IPS-NIHi7 (cell line): Measurements from ENCODE around the gene CLMN.
A peak's percentile ranks its signal among the peaks of the same experiment; 100 is the strongest.

Experiments used
- DNase-seq: peaks from one replicate; pipeline ENCODE4 v3.0.0; 2012; ENCODE audit warnings: mixed read lengths; ENCODE audit errors: extremely low spot score

Gene CLMN, protein sequence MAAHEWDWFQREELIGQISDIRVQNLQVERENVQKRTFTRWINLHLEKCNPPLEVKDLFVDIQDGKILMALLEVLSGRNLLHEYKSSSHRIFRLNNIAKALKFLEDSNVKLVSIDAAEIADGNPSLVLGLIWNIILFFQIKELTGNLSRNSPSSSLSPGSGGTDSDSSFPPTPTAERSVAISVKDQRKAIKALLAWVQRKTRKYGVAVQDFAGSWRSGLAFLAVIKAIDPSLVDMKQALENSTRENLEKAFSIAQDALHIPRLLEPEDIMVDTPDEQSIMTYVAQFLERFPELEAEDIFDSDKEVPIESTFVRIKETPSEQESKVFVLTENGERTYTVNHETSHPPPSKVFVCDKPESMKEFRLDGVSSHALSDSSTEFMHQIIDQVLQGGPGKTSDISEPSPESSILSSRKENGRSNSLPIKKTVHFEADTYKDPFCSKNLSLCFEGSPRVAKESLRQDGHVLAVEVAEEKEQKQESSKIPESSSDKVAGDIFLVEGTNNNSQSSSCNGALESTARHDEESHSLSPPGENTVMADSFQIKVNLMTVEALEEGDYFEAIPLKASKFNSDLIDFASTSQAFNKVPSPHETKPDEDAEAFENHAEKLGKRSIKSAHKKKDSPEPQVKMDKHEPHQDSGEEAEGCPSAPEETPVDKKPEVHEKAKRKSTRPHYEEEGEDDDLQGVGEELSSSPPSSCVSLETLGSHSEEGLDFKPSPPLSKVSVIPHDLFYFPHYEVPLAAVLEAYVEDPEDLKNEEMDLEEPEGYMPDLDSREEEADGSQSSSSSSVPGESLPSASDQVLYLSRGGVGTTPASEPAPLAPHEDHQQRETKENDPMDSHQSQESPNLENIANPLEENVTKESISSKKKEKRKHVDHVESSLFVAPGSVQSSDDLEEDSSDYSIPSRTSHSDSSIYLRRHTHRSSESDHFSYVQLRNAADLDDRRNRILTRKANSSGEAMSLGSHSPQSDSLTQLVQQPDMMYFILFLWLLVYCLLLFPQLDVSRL

GRCh38 chr14:95319312-95320077 is at the start of gene CLMN:
Gene CLMN (minus strand): TSS chr14:95319908. CDS start chr14:95319792, 116 bp downstream.
- DNase-seq = peak; percentile 84

DNA sequence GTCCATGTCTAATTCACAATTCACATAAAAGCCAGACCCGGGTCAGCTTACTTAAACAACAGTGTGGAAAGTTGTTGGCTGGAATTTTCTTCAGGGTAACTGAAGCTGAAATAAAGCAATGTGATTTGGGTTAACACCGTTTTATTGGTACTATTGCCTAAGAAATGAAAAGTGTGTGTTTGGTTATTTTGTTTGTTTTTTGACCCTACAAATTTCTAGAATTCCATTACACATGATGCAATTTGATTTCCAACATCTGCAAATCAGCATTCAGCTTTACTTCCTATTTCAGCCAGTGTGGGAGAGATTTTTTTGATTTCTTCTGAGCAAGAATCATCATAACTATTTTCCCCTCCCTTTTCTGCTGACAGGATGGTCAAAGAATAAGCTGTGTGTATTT is 45.7 kb upstream of the CLMN start:
- DNase-seq = no peak

DNA sequence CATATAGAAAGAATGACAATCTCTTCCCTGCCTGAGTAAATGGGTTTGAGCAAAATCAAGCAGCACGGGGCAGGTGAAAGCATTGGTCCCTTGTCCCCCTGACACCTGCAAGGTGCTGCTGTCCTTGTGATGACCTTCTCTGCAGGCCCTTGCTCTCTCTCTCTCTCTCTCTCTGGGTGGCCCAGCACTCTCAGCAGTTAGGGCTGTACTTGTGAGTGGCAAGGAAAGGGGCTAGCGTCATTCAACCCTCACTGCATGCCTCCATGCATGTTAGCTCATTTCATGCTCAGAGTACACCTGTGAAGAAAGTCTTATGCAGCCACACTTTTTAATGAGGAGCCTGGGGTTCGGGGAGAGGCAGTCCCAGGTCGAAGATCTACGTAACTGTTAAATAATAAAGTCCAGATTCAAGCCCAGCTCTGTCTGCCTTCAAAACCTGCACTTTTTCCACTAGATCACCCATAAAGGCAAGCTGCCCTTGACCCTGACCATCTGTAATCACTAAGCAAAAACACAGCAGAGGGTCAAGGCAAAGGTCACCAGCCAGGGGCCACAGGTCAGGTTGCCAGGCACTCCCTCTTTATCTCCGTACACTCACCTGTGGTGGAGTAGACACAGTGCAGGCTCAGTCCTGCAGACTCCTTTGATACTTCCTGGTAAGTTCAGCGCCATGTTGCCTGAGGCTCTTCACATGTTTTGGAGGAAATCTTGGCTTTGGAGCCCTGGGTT is 44.9 kb upstream of the CLMN start:
- no peak for DNase-seq

DNA sequence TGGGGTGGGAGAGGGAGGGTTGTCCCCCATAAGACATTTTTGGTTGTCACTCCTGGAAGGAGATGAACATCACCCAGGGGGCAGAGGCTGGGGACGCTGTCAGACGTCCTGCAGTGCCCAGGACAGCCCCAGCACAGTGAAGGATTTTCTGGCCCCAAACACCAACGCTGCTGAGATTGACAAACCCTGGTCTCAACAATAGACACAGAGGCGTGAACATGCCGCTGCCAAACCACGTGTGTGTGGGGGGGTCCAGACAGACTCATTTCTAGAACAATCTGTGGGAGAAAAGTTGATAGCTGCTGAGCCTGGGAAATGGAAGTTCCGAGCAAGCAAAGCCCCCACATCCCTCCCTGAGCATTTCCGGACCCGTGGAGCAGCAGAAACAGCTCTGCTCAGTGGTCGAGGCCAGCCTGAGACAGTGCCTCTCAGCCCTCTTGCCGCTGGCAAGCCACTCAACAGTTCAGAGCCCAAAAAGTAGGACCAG is 43.8 kb upstream of the CLMN start:
- DNase-seq = no peak

GRCh38 chr14:95362138-95362494 is 42.4 kb upstream of the CLMN start:
- DNase-seq = peak; percentile 52

DNA sequence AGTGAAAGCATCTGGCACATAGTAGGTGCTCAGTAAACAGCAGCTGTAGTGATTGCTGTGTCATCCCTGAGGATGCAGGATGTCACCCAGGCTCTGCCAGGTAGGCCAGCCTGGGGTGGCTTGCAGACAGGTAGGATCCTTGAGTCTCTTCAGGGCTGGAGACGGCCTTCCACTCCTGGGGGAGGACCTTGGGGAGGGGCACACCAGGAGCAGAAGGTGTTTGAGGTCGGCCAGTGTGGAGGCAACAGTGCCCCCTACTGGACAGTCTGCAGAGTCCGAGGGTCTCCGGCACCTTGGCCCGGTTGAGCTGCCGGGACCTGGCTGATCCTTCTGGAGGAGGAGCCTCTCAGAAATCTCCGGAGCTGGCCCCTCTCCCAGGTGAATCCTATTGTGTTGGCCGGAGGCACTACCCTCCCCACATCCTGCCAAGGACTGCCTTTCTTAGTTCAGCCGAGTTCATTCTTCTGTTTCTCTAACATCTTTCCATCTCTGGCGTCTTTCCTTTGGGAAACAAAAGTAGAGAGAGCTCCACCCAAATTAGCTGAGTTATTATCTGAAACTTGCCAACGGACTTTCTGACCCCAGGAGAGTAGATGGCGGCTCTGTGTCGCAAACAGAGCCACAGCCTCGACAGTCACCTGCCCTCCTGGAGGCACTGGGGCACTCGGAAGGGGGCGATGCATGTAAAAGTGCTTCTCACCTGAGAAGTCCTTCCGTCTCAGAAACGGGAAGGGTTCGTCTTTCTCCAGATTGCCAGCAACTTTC is 41.8 kb upstream of the CLMN start:
- peak; percentile 91 for DNase-seq

GRCh38 chr14:95360828-95361227 is 41.1 kb upstream of the CLMN start:
- no peak for DNase-seq

- DNase-seq = peak; percentile 66
Measured at GRCh38 chr14:95359994-95360826, 40.5 kb upstream of the CLMN start.

- no peak for DNase-seq
Measured at GRCh38 chr14:95356245-95356869, 36.6 kb upstream of the CLMN start.

DNA sequence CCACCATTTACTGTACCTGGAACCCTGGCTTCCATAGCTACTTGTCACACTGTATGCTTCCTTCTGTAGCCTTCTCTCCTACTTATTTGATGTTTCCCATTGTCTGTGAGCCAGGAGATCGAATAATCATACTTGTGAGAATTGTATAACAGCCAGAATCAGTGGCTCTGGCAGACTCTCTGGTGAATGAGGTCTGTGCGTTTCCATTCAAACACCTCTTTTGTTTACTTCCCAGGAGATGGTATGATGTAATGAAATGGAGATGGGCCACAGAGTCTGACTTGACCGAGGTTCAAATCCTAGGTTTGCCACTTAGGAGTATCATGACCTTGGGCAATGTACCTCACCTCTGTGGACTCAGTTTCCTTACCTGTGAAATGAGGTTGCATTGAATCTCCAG is 35.7 kb upstream of the CLMN start:
- DNase-seq = no peak

- no peak for DNase-seq
Measured at GRCh38 chr14:95354834-95355233, 35.1 kb upstream of the CLMN start.

- DNase-seq = no peak
Measured at GRCh38 chr14:95353664-95354063, 34.0 kb upstream of the CLMN start.

DNA sequence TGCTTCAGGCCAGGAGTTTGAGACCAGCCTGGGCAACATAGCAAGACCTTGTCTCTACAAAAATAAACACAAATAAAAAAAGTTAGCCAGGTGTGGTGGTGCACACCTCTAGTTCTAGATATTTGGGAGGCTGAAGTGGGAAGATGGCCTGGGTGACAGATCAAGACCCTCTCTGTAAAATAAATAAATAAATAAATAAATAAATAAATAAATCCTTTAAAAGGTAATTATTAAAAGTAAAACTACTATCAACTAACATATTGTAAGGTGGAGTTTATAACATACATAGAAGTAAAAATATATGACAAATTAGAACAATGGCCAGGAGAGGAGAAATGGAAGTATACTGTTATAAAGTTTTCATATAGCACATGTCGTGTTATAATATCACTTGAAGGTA is 33.3 kb upstream of the CLMN start:
- DNase-seq = no peak

DNA sequence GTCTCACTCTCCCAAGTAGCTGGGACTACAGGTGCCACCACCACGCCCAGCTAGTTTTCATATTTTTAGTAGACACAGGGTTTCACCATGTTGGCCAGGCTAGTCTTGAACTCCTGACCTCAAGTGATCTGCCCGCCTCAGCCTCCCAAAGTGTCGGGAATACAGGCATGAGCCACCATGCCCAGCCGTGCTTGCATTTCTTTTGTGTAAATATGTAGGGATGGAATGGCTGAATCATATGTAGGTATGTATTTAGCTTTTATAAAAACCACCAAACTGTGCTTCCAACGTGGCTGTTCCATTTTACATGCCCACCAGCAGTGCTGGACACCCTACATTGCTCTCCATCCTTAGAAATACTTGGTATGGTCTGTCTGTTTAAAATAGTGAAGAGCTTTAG is 32.8 kb upstream of the CLMN start:
- no peak for DNase-seq

DNA sequence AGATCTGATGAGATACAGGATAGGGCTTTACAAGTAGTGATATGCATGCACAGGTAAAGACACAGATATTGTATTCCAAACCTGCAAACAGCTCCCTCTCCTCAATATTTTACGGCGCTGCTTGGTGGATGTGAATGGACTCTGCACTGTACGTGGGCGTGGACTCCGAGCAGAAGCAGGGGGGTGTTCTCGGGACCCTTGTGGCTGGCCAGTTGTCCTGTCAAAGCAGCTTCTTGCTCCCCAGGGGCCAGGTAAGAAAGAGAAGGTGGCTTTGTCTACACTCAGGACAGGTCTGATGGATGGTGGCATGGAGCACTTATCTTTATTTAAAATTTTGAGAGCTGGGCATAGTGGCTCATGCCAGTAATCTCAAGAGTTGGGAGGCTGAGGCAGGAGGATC is 29.5 kb upstream of the CLMN start:
- no peak for DNase-seq

DNA sequence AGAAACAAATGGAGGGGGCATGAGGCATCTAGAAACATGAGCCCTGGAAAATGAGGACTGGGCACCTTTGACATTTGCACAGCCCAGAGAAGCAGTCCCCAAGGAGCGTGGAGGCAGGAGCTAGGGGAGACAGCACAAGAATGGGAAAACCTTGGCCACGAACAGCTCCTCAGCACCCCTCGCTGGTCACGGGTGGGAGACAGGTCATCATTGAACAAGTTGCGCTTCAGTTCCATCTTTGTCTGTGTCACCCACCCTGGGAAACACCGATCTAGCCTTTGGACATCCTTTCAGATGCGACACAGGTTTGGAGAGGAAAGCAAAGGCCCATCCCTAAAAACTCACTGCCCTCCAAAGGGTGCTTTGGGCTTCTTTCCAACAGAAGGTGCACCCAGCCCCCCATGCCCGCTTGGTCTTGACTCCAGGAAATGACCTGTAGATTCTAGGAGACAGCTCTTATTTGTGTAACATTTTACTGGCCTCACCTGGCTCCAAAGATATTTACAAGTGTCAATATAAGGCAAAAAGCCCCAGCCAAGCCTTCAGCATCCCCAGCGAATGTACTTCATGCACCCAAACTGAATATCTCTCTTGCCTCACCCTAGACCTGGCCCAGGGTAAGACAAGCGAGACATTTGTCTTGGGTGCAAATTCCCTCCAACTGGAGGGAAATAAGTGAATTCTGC is 28.8 kb upstream of the CLMN start:
- peak; percentile 49 for DNase-seq

DNA sequence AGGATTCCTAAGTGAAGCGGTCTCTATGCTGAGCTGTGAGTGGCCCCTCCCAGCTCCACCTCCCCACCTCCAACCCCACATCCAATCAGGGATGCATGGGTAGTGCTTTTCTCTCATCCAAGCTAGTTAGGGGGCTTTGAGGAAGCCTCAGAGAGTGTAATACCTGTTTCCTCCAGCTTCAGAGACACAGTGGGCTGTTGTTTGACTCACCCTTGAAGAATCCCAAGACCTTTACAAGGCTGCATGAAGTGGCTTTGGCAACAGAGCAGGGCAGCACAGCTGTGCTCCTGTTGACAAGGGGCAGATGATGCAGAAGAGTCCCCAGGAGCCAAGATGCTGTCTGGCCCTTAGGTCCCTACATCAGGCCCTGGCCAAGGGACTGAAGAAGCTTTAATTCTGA is 27.1 kb upstream of the CLMN start:
- DNase-seq = peak; percentile 64

DNA sequence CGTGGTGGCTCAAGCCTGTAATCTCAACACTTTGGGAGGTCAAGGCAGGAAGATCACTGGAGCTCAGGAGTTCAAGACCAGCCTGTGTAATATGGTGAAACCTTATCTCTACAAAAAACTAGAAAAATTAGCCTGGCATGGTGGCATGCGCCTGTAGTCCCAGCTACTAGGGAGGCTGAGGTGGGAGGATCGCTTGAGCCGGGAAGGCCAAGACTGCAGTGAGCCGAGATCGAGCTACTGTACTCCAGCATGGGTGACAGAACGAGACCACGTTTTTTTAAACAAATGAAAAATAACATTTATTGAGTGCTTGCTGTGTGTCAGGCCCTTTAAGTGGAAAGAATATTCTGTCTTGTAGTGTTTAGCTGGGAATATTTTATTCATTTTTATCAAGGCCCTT is 26.6 kb upstream of the CLMN start:
- DNase-seq = no peak
